ENCODE data around the gene CXCR1. TPM values are rescaled to one million over a fixed set of nuclear protein-coding genes. Genes with fewer than 3 reads are reported as not detected.

CXCR1 gene
- total RNA-seq, 1 experiment from 2014 or later = not detected

DNA sequence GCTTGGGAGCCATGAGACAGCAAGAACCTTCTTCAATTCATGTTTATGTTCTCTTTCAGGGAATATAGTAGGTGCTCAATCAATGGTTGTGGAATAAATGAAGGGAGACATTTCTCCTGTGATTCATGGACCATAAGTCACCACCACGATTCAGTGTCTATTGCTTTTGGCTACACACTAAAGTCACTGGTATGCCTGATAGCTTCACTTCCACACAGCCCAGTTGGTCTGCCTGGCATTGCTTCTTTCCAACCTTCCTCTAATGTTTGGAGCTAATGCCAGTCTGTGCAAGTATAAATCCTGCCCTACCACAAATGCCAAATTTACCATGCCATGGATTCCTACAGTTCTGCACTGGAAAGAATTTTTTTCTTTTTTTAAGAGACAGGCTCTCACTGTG, 1.3 kb upstream of the CXCR1 start:
- no peak overlapping the region for H2AFZ ChIP-seq (ENCODE audit: low read length)
- no peak overlapping the region for H3K9ac ChIP-seq (ENCODE audit: low read length)
- H3K27me3 ChIP-seq (ENCODE audit: low read length) = peaks cover 26% of the 10 kb centered on the region
- H3F3A ChIP-seq (ENCODE audit: low read length, unreplicated experiment) = no peaks in the 10 kb centered on the region
- CTCF ChIA-PET = no interaction called here
- H3K9me2 ChIP-seq (replicated peaks; ENCODE audit: low read length) = no peaks in the 10 kb centered on the region
- DNase-seq (no peak), ATAC-seq (no peak)
- peaks cover 7% of the 10 kb centered on the region; the same call in 1 of the 2 replicates for H3K4me1 ChIP-seq (ENCODE audit: insufficient read depth, low read length)
- intact Hi-C loops (cut with micrococcal nuclease) = no loop called here
- H3K27ac ChIP-seq (ENCODE audit: low read length) = no peak overlapping the region
- BruUV-seq (replicated peaks) = no TSS peak
- no peak overlapping the region for H3K4me2 ChIP-seq (ENCODE audit: low read length)
- H3K79me2 ChIP-seq (ENCODE audit: low read length) = no peaks in the 10 kb centered on the region
- H3K4me3 ChIP-seq (ENCODE audit: low read length) = no peak overlapping the region
- no peaks in the 10 kb centered on the region for H3K9me3 ChIP-seq (ENCODE audit: low read length)
- no peaks in the 10 kb centered on the region for H4K20me1 ChIP-seq (ENCODE audit: low read length)
- H3K36me3 ChIP-seq (ENCODE audit: low read depth, low read length) = no peaks in the 10 kb centered on the region
- TF ChIP-seq EZH2 (IDR thresholded peaks at IDR 0.05; ENCODE audit: low read length, unreplicated experiment) = no peak
- TF ChIP-seq, protein P1, sequence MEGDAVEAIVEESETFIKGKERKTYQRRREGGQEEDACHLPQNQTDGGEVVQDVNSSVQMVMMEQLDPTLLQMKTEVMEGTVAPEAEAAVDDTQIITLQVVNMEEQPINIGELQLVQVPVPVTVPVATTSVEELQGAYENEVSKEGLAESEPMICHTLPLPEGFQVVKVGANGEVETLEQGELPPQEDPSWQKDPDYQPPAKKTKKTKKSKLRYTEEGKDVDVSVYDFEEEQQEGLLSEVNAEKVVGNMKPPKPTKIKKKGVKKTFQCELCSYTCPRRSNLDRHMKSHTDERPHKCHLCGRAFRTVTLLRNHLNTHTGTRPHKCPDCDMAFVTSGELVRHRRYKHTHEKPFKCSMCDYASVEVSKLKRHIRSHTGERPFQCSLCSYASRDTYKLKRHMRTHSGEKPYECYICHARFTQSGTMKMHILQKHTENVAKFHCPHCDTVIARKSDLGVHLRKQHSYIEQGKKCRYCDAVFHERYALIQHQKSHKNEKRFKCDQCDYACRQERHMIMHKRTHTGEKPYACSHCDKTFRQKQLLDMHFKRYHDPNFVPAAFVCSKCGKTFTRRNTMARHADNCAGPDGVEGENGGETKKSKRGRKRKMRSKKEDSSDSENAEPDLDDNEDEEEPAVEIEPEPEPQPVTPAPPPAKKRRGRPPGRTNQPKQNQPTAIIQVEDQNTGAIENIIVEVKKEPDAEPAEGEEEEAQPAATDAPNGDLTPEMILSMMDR (conservative IDR thresholded peaks at IDR 0.05; ENCODE audit: low read depth, low read length) = no peak
- no peak for TF ChIP-seq EZH2phosphoT487 (IDR thresholded peaks at IDR 0.05; ENCODE audit: borderline replicate concordance, low read length)
- POLR2A ChIA-PET (ENCODE audit: unreplicated experiment) = interaction anchor here (0.6 kb wide), 1 partner anchor 515 kb away, joined by 4 read pairs; no protein-coding TSS in a partner anchor

DNA sequence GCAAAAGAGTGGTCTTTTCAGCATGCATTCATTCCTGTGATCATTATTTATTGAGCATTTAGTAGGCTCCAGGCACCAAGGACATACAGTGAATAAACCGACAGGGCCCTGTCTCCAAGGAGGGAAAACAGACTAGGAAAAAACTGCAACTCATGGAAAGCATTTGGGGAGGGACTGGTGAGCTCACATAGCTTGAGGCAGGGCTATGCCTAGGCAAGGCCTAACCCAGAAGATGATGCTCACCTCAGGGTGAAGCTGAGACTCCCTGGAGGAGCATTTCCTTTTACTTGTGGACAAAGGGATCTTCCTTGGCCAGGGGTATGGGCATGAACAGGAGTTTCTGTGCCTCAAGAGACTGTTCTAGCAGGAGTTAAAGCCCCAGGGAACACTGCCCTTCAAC, 3.9 kb downstream of the CXCR1 start:
- Histone ChIP-seq H3K4me2 (ENCODE audit: low read length) (no peak overlapping the region), H3K27me3 (ENCODE audit: low read length) (peaks cover 55% of the 10 kb centered on the region), H3K79me2 (ENCODE audit: low read length) (no peaks in the 10 kb centered on the region), H3K4me1 (ENCODE audit: insufficient read depth, low read length) (peaks cover 7% of the 10 kb centered on the region; the same call in 1 of the 2 replicates), H3K27ac (ENCODE audit: low read length) (no peak overlapping the region), H3K9me2 (replicated peaks; ENCODE audit: low read length) (no peaks in the 10 kb centered on the region), H4K20me1 (ENCODE audit: low read length) (no peaks in the 10 kb centered on the region), H3K9ac (ENCODE audit: low read length) (no peak overlapping the region), H3K36me3 (ENCODE audit: low read depth, low read length) (no peaks in the 10 kb centered on the region), H3K4me3 (ENCODE audit: low read length) (no peak overlapping the region), H2AFZ (ENCODE audit: low read length) (no peak overlapping the region), H3K9me3 (ENCODE audit: low read length) (no peaks in the 10 kb centered on the region), H3F3A (ENCODE audit: low read length, unreplicated experiment) (no peaks in the 10 kb centered on the region)
- ATAC-seq = no peak
- no TSS peak for BruUV-seq (replicated peaks)
- TF ChIP-seq, protein P1 (conservative IDR thresholded peaks at IDR 0.05; ENCODE audit: low read depth, low read length) = no peak
- TF ChIP-seq EZH2 (IDR thresholded peaks at IDR 0.05; ENCODE audit: low read length, unreplicated experiment) (no peak), EZH2phosphoT487 (IDR thresholded peaks at IDR 0.05; ENCODE audit: borderline replicate concordance, low read length) (no peak)
- no peak for DNase-seq
- ChIA-PET CTCF (no interaction called here), POLR2A (ENCODE audit: unreplicated experiment) (no interaction called here)
- intact Hi-C loops (cut with micrococcal nuclease) = no loop called here

DNA sequence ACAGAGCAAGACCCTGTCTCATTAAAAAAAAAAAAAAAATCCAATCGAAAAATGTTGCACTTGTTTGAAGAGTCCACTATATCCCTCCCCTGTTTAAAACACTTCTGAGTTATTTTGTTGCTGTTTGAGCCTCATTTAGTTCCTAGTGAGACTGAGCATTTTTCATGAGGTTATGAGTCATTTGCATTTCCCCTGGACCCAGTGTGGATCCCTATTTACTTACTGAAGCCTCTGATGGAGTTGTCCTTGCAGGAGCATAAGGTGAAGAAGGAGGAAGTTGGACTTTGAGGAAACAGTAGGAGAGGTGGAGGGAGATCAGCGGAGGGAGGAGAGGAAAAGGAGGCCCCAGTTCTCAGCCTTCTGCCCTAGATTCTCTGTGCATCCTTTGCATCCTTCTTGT, 5.1 kb downstream of the CXCR1 start:
- Histone ChIP-seq H3K79me2 (ENCODE audit: low read length) (no peaks in the 10 kb centered on the region), H3K27me3 (ENCODE audit: low read length) (peaks cover 55% of the 10 kb centered on the region), H4K20me1 (ENCODE audit: low read length) (no peaks in the 10 kb centered on the region), H3K4me1 (ENCODE audit: insufficient read depth, low read length) (peaks cover 3% of the 10 kb centered on the region; the same call in 1 of the 2 replicates), H3K4me3 (ENCODE audit: low read length) (no peak overlapping the region), H3K9me3 (ENCODE audit: low read length) (no peaks in the 10 kb centered on the region), H3F3A (ENCODE audit: low read length, unreplicated experiment) (no peaks in the 10 kb centered on the region), H3K4me2 (ENCODE audit: low read length) (no peak overlapping the region), H3K9ac (ENCODE audit: low read length) (no peak overlapping the region), H3K27ac (ENCODE audit: low read length) (no peak overlapping the region), H3K36me3 (ENCODE audit: low read depth, low read length) (no peaks in the 10 kb centered on the region), H2AFZ (ENCODE audit: low read length) (no peak overlapping the region), H3K9me2 (replicated peaks; ENCODE audit: low read length) (no peaks in the 10 kb centered on the region)
- intact Hi-C loops (cut with micrococcal nuclease) = no loop called here
- POLR2A ChIA-PET (ENCODE audit: unreplicated experiment) = no interaction called here
- TF ChIP-seq, protein P1 (conservative IDR thresholded peaks at IDR 0.05; ENCODE audit: low read depth, low read length) = no peak
- TF ChIP-seq EZH2 (IDR thresholded peaks at IDR 0.05; ENCODE audit: low read length, unreplicated experiment) = no peak
- TF ChIP-seq EZH2phosphoT487 (IDR thresholded peaks at IDR 0.05; ENCODE audit: borderline replicate concordance, low read length) = no peak
- DNase-seq = peak; percentile 18
- CTCF ChIA-PET = no interaction called here
- ATAC-seq = peak; percentile 64
- BruUV-seq (replicated peaks) = no TSS peak
